WTC11 (cell line): ENCODE data around the gene NFAT5. TPM values are rescaled to one million over a fixed set of nuclear protein-coding genes. Genes with fewer than 3 reads are reported as not detected.

ENCODE experiments used
- ATAC-seq: fragments of 200-7000 bp; cut with Tn5 transposase; 2 replicates; pipeline ENCODE4 v1.10.0; 2021; ENCODE audit warnings: mild to moderate bottlenecking, moderate library complexity
- CTCF ChIA-PET: fragments of 300-600 bp; sonication (Branson Sonifier 250); formaldehyde crosslinking; loops from one replicate; lab custom pipeline; 2021; ENCODE audit warnings: antibody characterized with exemption; lab: Charles Lee
- POLR2A ChIA-PET: fragments of 350-600 bp; sonication (Branson Sonifier 250); formaldehyde crosslinking; loops from one replicate; lab custom pipeline; 2021; ENCODE audit warnings: antibody characterized with exemption; lab: Charles Lee
- DNase-seq: peaks from one replicate; pipeline ENCODE4 v3.0.0; 2021; ENCODE audit warnings: low spot score
- H3K27ac Mint-ChIP-seq: 2 replicates; pipeline ENCODE4 v1.8.0; 2021; ENCODE audit warnings: mixed read lengths
- H3K27me3 Mint-ChIP-seq: 2 replicates; pipeline ENCODE4 v1.8.0; 2021; ENCODE audit warnings: low read depth, mild to moderate bottlenecking, moderate library complexity, mixed read lengths
- H3K36me3 Mint-ChIP-seq: 2 replicates; pipeline ENCODE4 v1.8.0; 2021; ENCODE audit warnings: mixed read lengths
- H3K4me1 Mint-ChIP-seq: 2 replicates; pipeline ENCODE4 v1.8.0; 2022; ENCODE audit warnings: mixed read lengths
- H3K4me3 Mint-ChIP-seq: 2 replicates; pipeline ENCODE4 v1.8.0; 2021; ENCODE audit warnings: mild to moderate bottlenecking, moderate library complexity, mixed read lengths
- H3K9me3 Mint-ChIP-seq: 2 replicates; pipeline ENCODE4 v1.8.0; 2021; ENCODE audit warnings: mixed read lengths
- ATF2 ChIP-seq: sonication (generic); formaldehyde crosslinking; IDR thresholded peaks from 2 replicates; pipeline ENCODE4 v1.8.1; 2022; ENCODE audit warnings: low read depth, missing genetic modification reagents, borderline replicate concordance
- CDX4 ChIP-seq: fragments of 250-450 bp; sonication (Bioruptor Pico); IDR thresholded peaks from 2 replicates; pipeline ENCODE4 v1.9.0; 2021; ENCODE audit warnings: moderate library complexity, mild to moderate bottlenecking, inconsistent platforms, borderline replicate concordance
- CTCF ChIP-seq: fragments of 200-600 bp; IDR thresholded peaks from 2 replicates; pipeline ENCODE4 v1.8.0; 2022; ENCODE audit warnings: antibody characterized with exemption
- E2F4 ChIP-seq: sonication (generic); formaldehyde crosslinking; IDR thresholded peaks from 2 replicates; pipeline ENCODE4 v1.8.1; 2022; ENCODE audit warnings: low read depth, mild to moderate bottlenecking, moderate library complexity, missing genetic modification reagents, borderline replicate concordance
- GABPB1 ChIP-seq: sonication (generic); formaldehyde crosslinking; IDR thresholded peaks from 2 replicates; pipeline ENCODE4 v1.8.1; 2023; ENCODE audit warnings: mild to moderate bottlenecking, missing genetic modification reagents
- JUN ChIP-seq: sonication (generic); formaldehyde crosslinking; IDR thresholded peaks from 2 replicates; pipeline ENCODE4 v1.8.0; 2023; ENCODE audit warnings: mild to moderate bottlenecking, missing genetic modification reagents
- NR3C1 ChIP-seq: sonication (generic); formaldehyde crosslinking; conservative IDR thresholded peaks from 2 replicates; pipeline ENCODE4 v1.8.1; 2023; ENCODE audit warnings: low read depth, mild to moderate bottlenecking, missing genetic modification reagents
- TEAD4 ChIP-seq: sonication (generic); formaldehyde crosslinking; IDR thresholded peaks from 2 replicates; pipeline ENCODE4 v1.8.0; 2022; ENCODE audit warnings: mild to moderate bottlenecking, missing genetic modification reagents
- ZNF532 ChIP-seq: fragments of 250-450 bp; sonication (Bioruptor Pico); IDR thresholded peaks from 2 replicates; pipeline ENCODE4 v1.9.0; 2021; ENCODE audit warnings: mild to moderate bottlenecking, borderline replicate concordance
- total RNA-seq: library from RNA; stranded (reverse); gene quantifications from 3 replicates; pipeline ENCODE4 v1.2.3, GENCODE V29; 2021

NFAT5 gene
- total RNA-seq, 1 experiment from 2014 or later = 23.2 TPM

- TF ChIP-seq ATF2 (CRISPR knock-in tag) (no peak), CDX4 (CRISPR knock-in tag) (no peak), GABPB1 (CRISPR knock-in tag) (no peak), TEAD4 (CRISPR knock-in tag) (no peak)
- TF ChIP-seq, all 79 proteins: peak for 0
These were observed 32.3 kb downstream of the NFAT5 start (continued) for GRCh38 chr16:69598045-69598444.

GRCh38 chr16:69599731-69600130, 34.0 kb downstream of the NFAT5 start:
- no peaks in the 10 kb centered on the region for H3K9me3 Mint-ChIP-seq

More at GRCh38 chr16:69599731-69600130, 34.0 kb downstream of the NFAT5 start:
- no peak for TF ChIP-seq JUN (CRISPR knock-in tag)
- TF ChIP-seq CTCF = no peak
- TF ChIP-seq E2F4 (CRISPR knock-in tag) = no peak
- TF ChIP-seq NR3C1 (CRISPR knock-in tag) = no peak
- no peak for TF ChIP-seq ZNF532 (CRISPR knock-in tag)
- H3K4me3 Mint-ChIP-seq = no peak overlapping the region
- H3K27ac Mint-ChIP-seq = peak overlapping the region; percentile 10; the same call in 1 of the 2 replicates
- no peaks in the 10 kb centered on the region for H3K27me3 Mint-ChIP-seq
- H3K36me3 Mint-ChIP-seq = no peaks in the 10 kb centered on the region
- no peaks in the 10 kb centered on the region for H3K4me1 Mint-ChIP-seq
- DNase-seq = no peak
- ChIA-PET POLR2A (no interaction called here), CTCF (no interaction called here)
- no peak for ATAC-seq
